ENCODE measurements around the gene DNAJB9. TPM values are rescaled to one million over a fixed set of nuclear protein-coding genes. Genes with fewer than 3 reads are reported as not detected.

The DNAJB9 gene
- polyA plus RNA-seq, 3 donors: 18.1 to 20.7 (median 18.4) TPM

- no peak for DNase-seq
- H3K27ac Mint-ChIP-seq: no peak overlapping the region
- TF ChIP-seq CTCF (IDR thresholded peaks at IDR 0.05): no peak
Observed at GRCh38 chr7:108559253-108559652, 10.4 kb upstream of the DNAJB9 start.

GRCh38 chr7:108561047-108561619 is 8.5 kb upstream of the DNAJB9 start:
- peaks cover 16 to 30% of the 10 kb centered on the region in 2 donors for H3K36me3 Mint-ChIP-seq
- no peak for DNase-seq
- no peak overlapping the region for H3K4me2 ChIP-seq (replicated peaks; ENCODE audit: extremely low read depth, low read length, poor library complexity, severe bottlenecking)
- no peaks in the 10 kb centered on the region for H3K4me1 ChIP-seq (ENCODE audit: control insufficient read depth in 1 of 2, insufficient read depth in 2 of 2, low read length in 2 of 2)
- H3K27ac Mint-ChIP-seq: peak overlapping the region in 2 of 7 donors; percentile 2 to 3
- H4K20me1 ChIP-seq (ENCODE audit: insufficient read depth, low read length): no peaks in the 10 kb centered on the region
- H3K4me1 Mint-ChIP-seq: no peaks in the 10 kb centered on the region
- H3K9ac ChIP-seq (ENCODE audit: insufficient read depth, low read length, poor library complexity, severe bottlenecking): no peak overlapping the region
- H3K36me3 ChIP-seq (replicated peaks in 1 of 2; ENCODE audit: control insufficient read depth in 1 of 2, insufficient read depth in 2 of 2, low read length in 2 of 2): peaks cover 2 to 24% of the 10 kb centered on the region in 2 donors
- H3K9me3 Mint-ChIP-seq: peaks cover 17 to 50% (median 33%) of the 10 kb centered on the region in 7 donors
- peaks cover 0 to 2% (median 0%) of the 10 kb centered on the region in 3 donors for H3K27me3 Mint-ChIP-seq (ENCODE audit: low read depth in 3 of 3)
- H2AFZ ChIP-seq (ENCODE audit: insufficient read depth, low read depth, low read length, poor library complexity, severe bottlenecking): no peak overlapping the region
- no peak overlapping the region for H3K27ac ChIP-seq (ENCODE audit: low read depth in 1 of 2, low read length in 2 of 2)
- WGBS (ENCODE audit: insufficient coverage): 86% methylated on average over 2 of the region's 4 CpGs
- H3K4me3 Mint-ChIP-seq: no peak overlapping the region
- peaks cover 20 to 27% of the 10 kb centered on the region in 2 donors for H3K9me3 ChIP-seq (replicated peaks in 1 of 2; ENCODE audit: control insufficient read depth in 1 of 2, insufficient read depth in 1 of 2, low read length in 2 of 2)
- no peak overlapping the region for H3K4me3 ChIP-seq (replicated peaks in 1 of 3; ENCODE audit: low read depth in 2 of 3, low read length in 3 of 3)
- intact Hi-C loops (cut with micrococcal nuclease): no loop called here
- H3K79me2 ChIP-seq (ENCODE audit: insufficient read depth, low read length): peaks cover 9% of the 10 kb centered on the region
- no peak for TF ChIP-seq CTCF (IDR thresholded peaks at IDR 0.05)
- no peaks in the 10 kb centered on the region for H3K27me3 ChIP-seq (ENCODE audit: control insufficient read depth in 2 of 2, insufficient read depth in 2 of 2, low read length in 2 of 2)

More at GRCh38 chr7:108559253-108559652, 10.4 kb upstream of the DNAJB9 start:
- H3K36me3 Mint-ChIP-seq: peaks cover 6 to 15% of the 10 kb centered on the region in 2 donors
- H3K9ac ChIP-seq (ENCODE audit: insufficient read depth, low read length, poor library complexity, severe bottlenecking): no peak overlapping the region
- no peaks in the 10 kb centered on the region for H3K27me3 ChIP-seq (ENCODE audit: control insufficient read depth in 2 of 2, insufficient read depth in 2 of 2, low read length in 2 of 2)
- H3K79me2 ChIP-seq (ENCODE audit: insufficient read depth, low read length): no peaks in the 10 kb centered on the region
- no peak overlapping the region for H3K27ac ChIP-seq (ENCODE audit: low read depth in 1 of 2, low read length in 2 of 2)
- H3K36me3 ChIP-seq (replicated peaks in 1 of 2; ENCODE audit: control insufficient read depth in 1 of 2, insufficient read depth in 2 of 2, low read length in 2 of 2): peaks cover 0 to 5% of the 10 kb centered on the region in 2 donors
- no peaks in the 10 kb centered on the region for H3K4me1 Mint-ChIP-seq
- peaks cover 22 to 32% of the 10 kb centered on the region in 2 donors for H3K9me3 ChIP-seq (replicated peaks in 1 of 2; ENCODE audit: control insufficient read depth in 1 of 2, insufficient read depth in 1 of 2, low read length in 2 of 2)
- peaks cover 17 to 55% (median 32%) of the 10 kb centered on the region in 7 donors for H3K9me3 Mint-ChIP-seq
- H3K4me2 ChIP-seq (replicated peaks; ENCODE audit: extremely low read depth, low read length, poor library complexity, severe bottlenecking): no peak overlapping the region
- H3K4me3 ChIP-seq (replicated peaks in 1 of 3; ENCODE audit: low read depth in 2 of 3, low read length in 3 of 3): no peak overlapping the region
- H3K4me3 Mint-ChIP-seq: no peak overlapping the region
- no CpG with 5 or more reads among the region's 4 CpGs for WGBS (ENCODE audit: insufficient coverage)
- H4K20me1 ChIP-seq (ENCODE audit: insufficient read depth, low read length): no peaks in the 10 kb centered on the region
- peaks cover 0 to 2% (median 0%) of the 10 kb centered on the region in 3 donors for H3K27me3 Mint-ChIP-seq (ENCODE audit: low read depth in 3 of 3)
- H2AFZ ChIP-seq (ENCODE audit: insufficient read depth, low read depth, low read length, poor library complexity, severe bottlenecking): no peak overlapping the region
- intact Hi-C loops (cut with micrococcal nuclease): no loop called here
- H3K4me1 ChIP-seq (ENCODE audit: control insufficient read depth in 1 of 2, insufficient read depth in 2 of 2, low read length in 2 of 2): no peaks in the 10 kb centered on the region

Measured in CD14-positive monocyte (primary cell).